ENCODE data around the gene BAK1. TPM values are rescaled to one million over a fixed set of nuclear protein-coding genes. Genes with fewer than 3 reads are reported as not detected.
A peak's percentile ranks its signal among the peaks of the same experiment; 100 is the strongest.

The BAK1 gene
- total RNA-seq, 4 donors from 2014 or later = 12.6 to 15.0 (median 14.3) TPM

GRCh38 chr6:33613146-33613794 is 33.2 kb upstream of the BAK1 start:
- H3K36me3 ChIP-seq = no peaks in the 10 kb centered on the region
- TF ChIP-seq EP300 (IDR thresholded peaks at IDR 0.05) (no peak), POLR2A (IDR thresholded peaks at IDR 0.05) (no peak), CTCF (IDR thresholded peaks at IDR 0.05) (no peak), POLR2AphosphoS5 (IDR thresholded peaks at IDR 0.05) (no peak)
- WGBS = 68% methylated on average over 8 of the region's 8 CpGs
- H3K4me1 ChIP-seq = peaks cover 44% of the 10 kb centered on the region
- H3K27ac ChIP-seq = peak overlapping the region; percentile 11
- H3K4me3 ChIP-seq = no peak overlapping the region
- DNase-seq (ENCODE audit: low spot score in 2 of 2) = peak in 1 of 2 donors; percentile 76
- H3K9me3 ChIP-seq = no peaks in the 10 kb centered on the region
- no peaks in the 10 kb centered on the region for H3K27me3 ChIP-seq

DNA sequence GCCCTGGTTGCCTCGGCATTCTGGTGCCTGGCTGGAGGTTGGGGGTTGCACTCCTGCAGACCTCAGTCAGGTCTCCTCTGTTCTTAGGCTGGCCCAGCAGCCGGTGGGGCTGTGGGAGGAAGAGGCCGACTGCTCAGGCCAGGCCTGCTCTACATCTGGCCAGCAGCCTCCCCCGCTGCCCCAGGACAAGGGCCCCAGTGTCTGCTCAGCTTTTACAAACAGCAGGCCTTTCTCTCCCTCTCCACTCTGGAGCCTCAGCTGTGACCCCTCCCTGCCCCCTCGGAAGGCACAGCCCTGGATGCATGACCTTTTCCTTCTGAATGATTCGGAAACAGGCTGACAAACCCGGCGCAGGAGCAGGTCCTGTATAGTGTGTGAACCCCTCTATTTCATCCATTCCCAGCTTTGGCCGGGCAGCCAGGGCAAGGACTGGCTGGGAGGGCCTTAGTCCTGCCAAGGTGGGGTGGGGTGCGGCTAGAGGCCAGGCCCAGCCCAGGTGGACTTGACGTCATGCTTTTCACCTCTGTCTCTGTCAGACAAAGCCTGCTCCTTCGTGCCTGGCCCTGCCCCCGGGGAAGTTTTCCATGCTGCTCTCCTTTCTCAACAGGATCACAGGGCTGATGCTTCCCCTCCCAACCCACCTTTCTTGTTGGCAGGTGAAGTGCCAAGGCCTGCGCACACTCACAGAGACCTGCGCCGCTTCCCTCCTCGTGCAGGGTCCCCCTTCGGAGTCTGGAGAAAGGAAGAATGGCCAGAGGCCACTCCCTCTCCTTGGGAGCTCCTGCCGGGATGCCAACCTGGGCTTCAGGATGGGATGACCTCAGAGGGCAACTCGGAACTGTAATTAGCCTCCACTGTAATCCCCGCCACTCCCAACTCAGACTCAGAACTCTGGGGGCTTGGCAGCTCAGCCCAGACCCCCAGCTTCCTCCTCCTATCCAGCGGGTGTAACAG is 31.0 kb upstream of the BAK1 start:
- H3K4me1 ChIP-seq = peaks cover 62% of the 10 kb centered on the region
- WGBS = 75% methylated on average over 19 of the region's 22 CpGs
- no peak overlapping the region for H3K4me3 ChIP-seq
- peak overlapping the region; percentile 51 for H3K27ac ChIP-seq
- peak in 1 of 2 donors; percentile 74 for DNase-seq (ENCODE audit: low spot score in 2 of 2)
- TF ChIP-seq POLR2A (IDR thresholded peaks at IDR 0.05) = no peak
- TF ChIP-seq POLR2AphosphoS5 (IDR thresholded peaks at IDR 0.05) = no peak
- TF ChIP-seq EP300 (IDR thresholded peaks at IDR 0.05) = no peak
- TF ChIP-seq CTCF (IDR thresholded peaks at IDR 0.05) = no peak
- H3K27me3 ChIP-seq = no peaks in the 10 kb centered on the region
- no peaks in the 10 kb centered on the region for H3K9me3 ChIP-seq
- H3K36me3 ChIP-seq = no peaks in the 10 kb centered on the region

- TF ChIP-seq CTCF (IDR thresholded peaks at IDR 0.05) = no peak
- TF ChIP-seq POLR2AphosphoS5 (IDR thresholded peaks at IDR 0.05) = no peak
- no peak for TF ChIP-seq POLR2A (IDR thresholded peaks at IDR 0.05)
- TF ChIP-seq EP300 (IDR thresholded peaks at IDR 0.05) = no peak
- Histone ChIP-seq H3K9me3 (no peaks in the 10 kb centered on the region), H3K4me3 (no peak overlapping the region), H3K27me3 (no peaks in the 10 kb centered on the region), H3K4me1 (peaks cover 60% of the 10 kb centered on the region), H3K27ac (peak overlapping the region; percentile 51), H3K36me3 (no peaks in the 10 kb centered on the region)
- WGBS = 58% methylated on average over 4 of the region's 4 CpGs
- peak in 1 of 2 donors; percentile 41 for DNase-seq (ENCODE audit: low spot score in 2 of 2)
Measured at GRCh38 chr6:33610067-33610466, 30.0 kb upstream of the BAK1 start.

DNA sequence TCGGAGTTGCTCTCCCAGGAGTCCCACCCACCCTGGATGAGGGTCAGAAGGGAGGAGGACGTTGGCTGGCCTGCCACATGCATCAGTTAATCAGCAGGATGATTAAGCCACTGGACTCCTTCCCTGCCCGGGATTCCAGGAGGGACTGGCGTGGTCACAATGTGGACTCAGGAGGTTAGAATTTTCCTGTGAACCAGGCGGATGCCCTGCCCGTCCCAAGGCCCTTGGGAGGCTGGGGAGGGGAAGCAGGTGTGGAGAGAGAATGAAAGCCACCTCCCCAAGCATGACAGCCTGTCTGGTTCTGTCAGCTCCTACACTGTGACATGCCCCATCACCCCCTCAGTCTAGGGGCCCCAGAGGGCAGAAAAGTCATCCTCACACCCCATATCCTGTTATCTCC is 29.5 kb upstream of the BAK1 start:
- Histone ChIP-seq H3K27ac (peak overlapping the region; percentile 51), H3K27me3 (no peaks in the 10 kb centered on the region), H3K9me3 (no peaks in the 10 kb centered on the region), H3K36me3 (no peaks in the 10 kb centered on the region), H3K4me3 (no peak overlapping the region), H3K4me1 (peaks cover 60% of the 10 kb centered on the region)
- TF ChIP-seq EP300 (IDR thresholded peaks at IDR 0.05) (no peak), CTCF (IDR thresholded peaks at IDR 0.05) (no peak), POLR2A (IDR thresholded peaks at IDR 0.05) (no peak), POLR2AphosphoS5 (IDR thresholded peaks at IDR 0.05) (no peak)
- 29% methylated on average over 2 of the region's 6 CpGs for WGBS
- DNase-seq (ENCODE audit: low spot score in 2 of 2) = peak in 1 of 2 donors; percentile 86

GRCh38 chr6:33609019-33609418 is 28.9 kb upstream of the BAK1 start:
- no peak for DNase-seq (ENCODE audit: low spot score in 2 of 2)
- Histone ChIP-seq H3K9me3 (no peaks in the 10 kb centered on the region), H3K36me3 (no peaks in the 10 kb centered on the region), H3K4me3 (no peak overlapping the region), H3K4me1 (peaks cover 56% of the 10 kb centered on the region), H3K27me3 (no peaks in the 10 kb centered on the region), H3K27ac (no peak overlapping the region)
- TF ChIP-seq POLR2A (IDR thresholded peaks at IDR 0.05) (no peak), POLR2AphosphoS5 (IDR thresholded peaks at IDR 0.05) (no peak), CTCF (IDR thresholded peaks at IDR 0.05) (no peak)
- 67% methylated on average over 2 of the region's 3 CpGs for WGBS

Data from suprapubic skin (tissue), 4 donors.